GM21529 (cell line): ENCODE results near the gene KCTD7.
A peak's percentile ranks its signal among the peaks of the same experiment; 100 is the strongest.
"Not testable (repeated sequence)": the region's sequence is repeated elsewhere in the genome, so short reads cannot be mapped to it uniquely, and the experiment has no call there.

Experiments
- ATAC-seq: cut with Tn5 transposase; IDR thresholded peaks from one replicate; pipeline ENCODE4 v1.9.1; 2021; ENCODE audit not compliant: unreplicated experiment

Gene KCTD7

DNA sequence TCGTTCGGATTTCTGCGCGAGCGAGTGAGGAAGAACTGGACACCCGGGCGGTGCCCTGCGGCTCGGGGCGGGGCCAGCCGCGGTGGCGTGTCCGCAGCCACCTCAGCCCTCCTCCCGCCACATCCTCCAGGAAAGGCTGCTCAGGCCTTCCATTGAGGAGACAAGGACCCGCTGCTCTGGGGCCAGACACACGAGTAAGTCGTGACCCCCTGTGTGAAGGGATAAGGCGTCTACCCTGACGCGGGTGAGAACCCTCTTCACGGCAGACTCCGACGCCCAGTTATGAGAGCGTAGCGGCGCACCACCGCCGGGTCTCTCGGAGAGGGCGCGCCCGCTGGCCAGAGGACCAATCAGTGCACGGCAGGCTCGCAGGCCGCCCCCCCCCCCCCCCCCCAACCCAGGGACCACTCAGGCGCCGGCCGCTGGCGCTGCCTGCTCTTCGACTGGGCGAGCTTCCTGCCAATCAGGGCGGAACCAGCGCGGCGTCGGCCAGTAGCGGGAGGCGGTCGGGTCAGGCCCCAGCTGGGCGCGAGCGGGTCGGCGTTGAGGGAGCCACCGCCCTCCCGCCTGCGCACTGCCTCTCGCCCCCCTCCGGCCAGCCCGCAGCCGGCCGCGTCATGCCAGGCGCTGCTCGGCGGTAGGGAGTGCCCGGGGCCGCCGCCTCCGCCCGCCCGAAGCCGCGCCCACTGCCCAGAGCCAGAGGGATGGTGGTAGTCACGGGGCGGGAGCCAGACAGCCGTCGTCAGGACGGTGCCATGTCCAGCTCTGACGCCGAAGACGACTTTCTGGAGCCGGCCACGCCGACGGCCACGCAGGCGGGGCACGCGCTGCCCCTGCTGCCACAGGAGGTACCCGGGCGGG lies at the start of gene KCTD7:
KCTD7 (plus strand) TSS at position 521 of the 861 bp plus-strand sequence; CDS start at position 705, 184 bp downstream.
- ATAC-seq, result peak; percentile 92

GRCh38 chr7:66580380-66580779 lies 48.3 kb upstream of the KCTD7 start:
- ATAC-seq, result not testable (repeated sequence)

DNA sequence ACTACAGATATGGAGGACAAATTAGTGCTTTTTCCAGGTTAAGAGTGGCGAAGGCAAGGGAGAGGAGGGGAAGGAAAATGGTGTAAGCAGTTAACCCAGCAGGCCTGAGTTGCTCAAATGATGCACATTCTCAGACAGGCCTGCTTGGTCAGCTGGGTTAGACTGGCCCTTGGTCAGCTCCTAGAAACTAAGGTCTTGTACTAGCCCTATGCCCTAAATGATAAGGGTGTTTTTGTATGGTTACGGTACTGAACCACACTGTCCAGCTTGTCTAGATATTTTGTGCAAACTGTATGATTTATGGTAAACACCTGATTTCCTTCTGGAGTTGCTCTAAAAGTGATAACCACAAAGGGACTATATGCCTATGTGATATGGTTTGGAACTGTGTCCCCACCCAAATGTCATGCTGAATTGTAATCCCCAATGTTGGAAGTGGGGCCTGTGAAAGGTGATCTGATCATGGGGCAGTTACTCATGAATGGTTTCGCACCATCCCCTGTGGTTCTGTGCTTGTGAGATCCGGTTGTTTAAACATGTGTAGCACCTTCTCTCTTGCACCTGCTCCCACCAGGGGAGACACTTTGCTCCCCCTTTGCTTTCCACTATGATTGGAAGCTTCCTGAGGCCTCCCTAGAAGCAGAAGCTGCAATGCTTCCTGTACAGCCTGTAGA lies 45.7 kb upstream of the KCTD7 start:
- ATAC-seq, result not testable (repeated sequence)

DNA sequence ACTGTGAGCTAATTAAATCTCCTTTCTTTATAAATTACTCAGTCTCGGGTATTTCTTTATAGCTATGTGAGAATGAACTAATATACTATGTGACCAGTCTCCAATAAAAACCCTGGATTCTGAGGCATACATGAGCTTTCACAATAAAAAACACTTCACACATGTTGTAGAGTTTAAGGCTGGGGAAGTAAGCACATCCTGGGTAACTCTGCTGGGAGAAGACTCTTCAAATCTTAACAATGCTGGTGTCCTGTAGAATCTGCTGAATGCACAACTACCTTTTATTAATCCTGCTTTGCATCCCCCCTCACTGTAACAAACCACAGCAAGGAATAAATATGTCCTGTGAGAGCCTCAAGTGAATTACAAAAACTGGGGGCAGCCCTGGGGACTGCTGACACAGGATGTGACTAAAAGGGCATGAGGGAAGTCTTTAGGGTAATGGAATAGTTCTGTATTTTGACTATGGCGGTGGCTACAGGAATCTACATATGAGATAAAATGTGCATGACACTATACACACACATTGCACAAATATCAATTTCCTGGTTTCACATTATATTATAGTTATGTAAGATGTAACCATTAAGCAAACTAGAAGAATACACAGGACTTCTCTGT lies 45.1 kb upstream of the KCTD7 start:
- ATAC-seq, result no peak

GRCh38 chr7:66586181-66586580 lies 42.5 kb upstream of the KCTD7 start:
- ATAC-seq, result no peak

DNA sequence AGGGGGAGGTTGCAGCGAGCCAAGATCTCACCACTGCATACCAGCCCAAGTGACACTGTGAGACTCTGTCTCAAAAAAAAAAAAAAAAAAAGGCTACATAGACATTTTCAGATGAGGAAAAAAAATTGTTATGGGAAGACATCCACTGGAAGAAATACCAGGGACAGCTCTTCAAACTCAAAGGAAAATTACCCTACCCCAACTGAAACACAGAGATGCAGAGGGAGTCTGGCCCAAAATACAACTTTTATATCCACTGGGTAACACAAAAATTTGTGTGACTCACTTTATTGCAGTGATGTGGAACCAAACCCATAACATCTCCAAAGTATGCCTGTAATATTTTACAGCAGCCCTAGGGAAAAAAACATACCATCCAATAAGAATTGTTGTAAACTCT lies 40.5 kb upstream of the KCTD7 start:
- ATAC-seq, result not testable (repeated sequence)

- ATAC-seq, result not testable (repeated sequence)
Observed at GRCh38 chr7:66588856-66589570, 39.7 kb upstream of the KCTD7 start.

- not testable (repeated sequence) for ATAC-seq
Observed at GRCh38 chr7:66590302-66591057, 38.2 kb upstream of the KCTD7 start.

GRCh38 chr7:66591058-66591798 lies 37.5 kb upstream of the KCTD7 start:
- peak; percentile 9 for ATAC-seq

GRCh38 chr7:66591799-66592596 lies 36.7 kb upstream of the KCTD7 start:
- ATAC-seq, result peak; percentile 96

DNA sequence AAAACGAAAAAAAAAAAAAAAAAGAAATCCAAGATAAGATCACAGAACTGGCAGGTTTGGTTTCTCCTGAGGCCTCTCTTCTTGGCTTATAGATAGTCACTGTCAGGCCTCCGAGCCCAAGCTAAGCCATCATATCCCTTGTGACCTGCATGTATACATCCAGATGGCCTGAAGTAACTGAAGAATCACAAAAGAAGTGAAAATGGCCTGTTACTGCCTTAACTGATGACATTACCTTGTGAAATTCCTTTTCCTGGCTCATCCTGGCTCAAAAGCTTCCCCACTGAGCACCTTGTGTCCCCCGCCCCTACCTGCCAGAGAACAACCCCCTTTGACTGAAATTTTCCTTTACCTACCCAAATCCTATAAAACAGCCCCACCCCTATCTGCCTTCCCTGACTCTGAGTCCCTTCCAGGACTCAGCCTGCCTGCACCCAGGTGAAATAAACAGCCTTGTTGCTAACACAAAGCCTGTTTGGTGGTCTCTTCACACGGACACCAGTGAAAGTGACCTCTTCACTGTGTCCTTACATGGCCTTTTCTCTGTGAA lies 36.0 kb upstream of the KCTD7 start:
- ATAC-seq, result peak; percentile 12

- not testable (repeated sequence) for ATAC-seq
Observed at GRCh38 chr7:66594082-66594481, 34.6 kb upstream of the KCTD7 start.

DNA sequence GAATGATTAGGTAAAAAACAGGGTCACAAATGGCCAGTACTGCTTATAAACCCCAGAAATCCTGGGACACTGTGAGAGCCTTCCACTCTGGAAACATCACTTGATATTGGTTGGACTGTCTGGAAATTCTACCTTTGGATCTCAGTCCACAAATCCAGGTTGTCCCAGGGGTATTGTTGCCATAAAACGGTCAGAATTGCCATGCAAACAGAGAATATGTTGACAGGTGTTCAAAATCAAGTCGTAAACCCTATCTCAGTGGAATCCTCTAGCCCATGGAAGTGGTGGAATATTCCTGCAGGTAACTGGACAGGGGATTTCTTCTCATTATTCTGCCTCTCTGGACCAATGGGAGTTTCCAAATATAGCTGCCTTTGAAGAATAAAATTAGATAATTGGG lies 31.2 kb upstream of the KCTD7 start:
- ATAC-seq, result no peak

- ATAC-seq, result no peak
Observed at GRCh38 chr7:66602159-66602558, 26.5 kb upstream of the KCTD7 start.

DNA sequence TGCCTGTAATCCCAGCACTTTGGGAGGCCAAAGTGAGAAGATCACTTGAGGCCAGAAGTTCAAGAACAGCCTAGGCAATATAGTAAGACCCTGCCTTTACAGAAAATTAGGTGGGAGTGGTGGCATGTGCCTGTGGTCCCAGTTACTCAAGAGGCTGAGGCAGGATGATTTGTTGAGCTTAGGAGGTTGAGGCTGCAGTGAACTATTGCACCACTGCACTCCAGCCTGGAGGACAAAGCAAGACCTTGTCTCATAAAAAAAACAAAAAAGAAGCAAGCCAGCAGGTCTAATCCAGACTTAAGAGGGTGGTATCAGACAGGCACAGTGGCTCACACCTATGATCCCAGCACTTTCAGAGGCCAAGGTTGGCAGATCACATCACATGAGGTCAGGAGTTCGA lies 24.5 kb upstream of the KCTD7 start:
- no peak for ATAC-seq

GRCh38 chr7:66606540-66607291 lies 22.0 kb upstream of the KCTD7 start:
- not testable (repeated sequence) for ATAC-seq

DNA sequence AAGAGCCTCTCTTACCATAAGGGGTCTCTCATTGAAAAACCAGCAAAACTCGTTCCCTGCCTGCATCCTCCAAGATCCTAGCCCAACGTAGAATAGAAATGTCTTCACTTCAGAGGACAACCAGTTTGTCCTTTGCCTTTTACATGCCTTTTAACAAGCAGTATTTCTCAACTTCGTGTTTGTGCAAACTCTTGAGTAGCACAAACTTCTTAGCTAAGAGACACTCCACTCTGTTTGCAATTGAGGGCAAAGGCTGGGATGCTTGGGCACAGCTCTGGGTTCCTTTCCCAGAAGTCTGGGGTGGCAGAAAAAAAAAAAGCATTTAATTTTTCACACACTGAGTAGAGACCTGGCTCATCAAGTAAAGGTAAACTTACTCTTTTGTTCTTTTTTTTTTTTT lies 19.5 kb upstream of the KCTD7 start:
- ATAC-seq, result no peak

GRCh38 chr7:66614596-66614995 lies 14.1 kb upstream of the KCTD7 start:
- not testable (repeated sequence) for ATAC-seq
